HG02623 (cell line): Measurements from ENCODE around the gene PROX1.
"Not testable (repeated sequence)": the region's sequence is repeated elsewhere in the genome, so short reads cannot be mapped to it uniquely, and the experiment has no call there.

Source experiments
- ATAC-seq: cut with Tn5 transposase; IDR thresholded peaks from one replicate; pipeline ENCODE4 v1.9.1; 2021; ENCODE audit warnings: moderate library complexity; ENCODE audit not compliant: unreplicated experiment

The PROX1 gene

DNA sequence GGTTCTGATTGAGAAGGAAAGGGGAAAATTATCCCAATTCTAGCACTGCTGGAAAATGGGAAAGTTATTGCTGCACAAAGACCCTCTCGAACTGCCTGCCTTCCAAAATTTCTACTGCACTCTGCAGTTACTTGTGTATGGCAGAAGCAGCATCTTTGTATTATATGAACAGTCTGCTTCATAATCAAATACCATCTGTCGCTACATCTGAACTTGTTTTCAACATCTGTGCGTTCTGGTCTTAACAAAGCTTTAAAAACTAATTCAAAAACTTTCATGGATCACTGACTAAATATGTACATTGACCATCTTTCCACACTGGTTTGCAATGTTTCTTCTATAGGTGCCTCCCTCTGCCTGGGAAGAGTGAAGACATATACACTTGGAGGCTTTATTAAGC, 79.2 kb downstream of the PROX1 start:
- no peak for ATAC-seq

DNA sequence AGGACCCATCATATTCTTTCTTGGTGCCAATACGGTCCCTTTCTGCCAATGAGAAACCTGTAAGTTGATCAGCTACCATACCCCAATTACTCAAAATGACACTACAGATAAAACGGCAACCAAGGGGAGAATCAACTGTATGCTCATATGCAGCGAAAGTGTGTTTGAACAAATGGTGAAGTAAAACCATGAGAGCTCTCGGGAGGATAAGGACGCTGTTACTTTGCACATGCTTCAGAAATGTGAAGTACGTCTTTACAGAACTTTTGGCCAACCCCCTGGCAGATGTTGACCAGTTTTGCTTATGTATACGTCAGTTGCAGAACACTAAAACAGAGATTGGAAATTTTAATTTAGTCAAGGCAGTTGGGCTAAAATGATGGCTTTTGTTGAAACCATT, 79.6 kb downstream of the PROX1 start:
- no peak for ATAC-seq

DNA sequence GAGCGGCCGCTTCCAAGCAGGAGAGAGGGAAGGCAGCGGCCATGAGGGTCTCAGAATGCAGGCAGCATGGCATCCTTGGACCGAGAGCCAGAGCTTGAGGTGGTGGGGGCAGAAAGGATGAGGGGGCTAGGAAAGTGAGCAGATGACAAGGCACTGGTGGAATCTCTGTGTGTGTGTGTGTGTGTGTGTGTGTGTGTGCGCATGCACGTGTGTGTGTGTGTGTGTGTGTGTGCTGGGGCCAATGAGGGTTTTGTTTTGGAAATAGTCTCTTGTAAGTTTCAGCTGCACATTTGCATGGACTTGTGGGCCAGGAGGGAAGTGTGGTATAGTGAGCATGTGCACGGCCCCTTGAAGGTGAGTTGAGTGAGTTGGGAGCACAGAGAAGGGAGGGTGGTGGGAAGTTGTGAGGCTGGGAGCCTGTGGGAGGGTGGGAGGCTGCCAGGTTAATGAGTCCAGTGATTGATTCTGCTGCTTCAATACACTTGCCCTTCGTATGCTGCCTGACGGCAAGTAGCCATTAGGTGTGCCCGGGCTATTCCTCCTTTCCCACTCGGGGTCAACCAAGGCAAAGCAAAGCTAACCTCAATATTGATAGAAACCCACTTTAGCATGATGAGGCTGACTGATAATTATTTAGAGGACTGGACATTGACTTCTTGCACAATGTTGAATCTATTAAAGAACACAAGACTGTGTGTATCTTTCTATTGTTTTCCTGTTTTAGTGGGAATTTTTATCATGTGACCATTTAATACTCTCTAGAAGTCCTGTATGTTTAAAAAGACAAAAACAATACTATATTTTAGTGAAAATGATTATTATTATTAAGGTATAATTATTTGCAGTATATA, 80.3 kb downstream of the PROX1 start:
- no peak for ATAC-seq

DNA sequence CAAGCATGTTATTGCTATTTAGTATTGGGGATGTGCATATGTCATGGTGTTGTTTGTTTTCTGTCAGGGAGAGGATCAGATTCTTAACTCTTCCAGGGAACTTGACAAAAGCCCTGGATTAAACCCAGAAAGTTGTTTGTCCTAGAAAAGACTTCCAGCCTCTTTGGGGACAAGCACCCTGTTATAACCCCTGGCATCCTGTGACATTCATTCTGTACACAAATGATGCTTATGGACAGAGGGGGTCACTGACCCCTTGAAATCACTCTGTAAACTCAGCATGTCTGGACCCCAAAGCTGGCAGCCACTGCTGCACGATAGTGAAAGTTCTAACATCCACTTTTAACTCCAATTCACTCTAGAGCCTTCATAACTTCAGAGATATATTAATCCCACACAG, 81.2 kb downstream of the PROX1 start:
- ATAC-seq: no peak

DNA sequence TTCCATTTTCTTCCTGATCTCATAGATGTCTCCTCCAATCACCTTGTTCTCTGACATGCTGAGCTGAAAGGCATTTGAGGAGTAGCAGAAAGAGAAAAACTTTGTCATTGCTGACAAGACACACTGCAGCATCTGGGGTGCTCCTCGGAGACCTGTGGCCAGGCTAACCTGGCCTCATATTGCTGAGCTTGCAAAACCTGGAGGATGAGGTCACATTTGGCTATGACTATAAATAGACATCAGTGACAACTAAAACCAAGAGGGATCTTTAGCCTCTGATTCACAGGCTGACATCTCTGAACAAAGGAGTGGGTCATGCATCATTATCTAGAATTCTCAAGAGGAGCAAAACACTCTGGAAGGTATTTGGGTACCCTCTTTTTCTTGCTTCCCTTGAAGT, 83.7 kb downstream of the PROX1 start:
- ATAC-seq: no peak

DNA sequence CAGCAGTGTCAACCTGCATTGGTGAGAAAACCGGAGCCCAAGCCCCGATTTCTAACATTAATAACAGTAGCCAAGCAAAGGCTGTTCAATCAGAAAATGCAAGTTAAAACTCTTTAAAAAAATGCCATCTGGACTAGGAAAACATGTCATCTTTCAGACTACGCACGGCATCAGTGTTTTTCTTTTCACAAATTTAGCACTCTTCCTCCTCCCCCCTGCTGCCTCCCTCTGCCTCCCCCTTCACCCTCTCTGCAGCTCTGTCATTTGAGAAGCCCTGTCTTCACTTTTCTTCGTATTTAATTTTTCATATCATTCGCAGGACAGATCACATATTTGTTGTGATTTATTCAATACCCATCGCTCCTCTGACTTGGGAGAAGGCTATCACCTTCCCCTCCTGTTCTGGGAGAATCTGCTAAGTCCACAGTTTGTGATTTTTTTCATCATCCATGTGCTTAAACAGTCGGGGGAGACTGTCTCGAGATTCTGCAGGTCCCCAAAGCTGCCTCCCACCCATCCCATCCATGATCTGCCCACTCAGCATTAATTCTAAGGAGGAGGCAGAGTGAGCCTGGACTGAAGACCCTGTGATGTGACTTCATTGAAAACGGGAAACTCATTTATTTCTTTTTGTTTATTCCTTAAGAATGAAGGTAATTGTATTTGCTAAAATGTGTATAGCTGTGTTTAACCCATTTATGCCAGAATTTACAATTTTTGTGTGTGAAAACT, 84.8 kb downstream of the PROX1 start:
- ATAC-seq: no peak

DNA sequence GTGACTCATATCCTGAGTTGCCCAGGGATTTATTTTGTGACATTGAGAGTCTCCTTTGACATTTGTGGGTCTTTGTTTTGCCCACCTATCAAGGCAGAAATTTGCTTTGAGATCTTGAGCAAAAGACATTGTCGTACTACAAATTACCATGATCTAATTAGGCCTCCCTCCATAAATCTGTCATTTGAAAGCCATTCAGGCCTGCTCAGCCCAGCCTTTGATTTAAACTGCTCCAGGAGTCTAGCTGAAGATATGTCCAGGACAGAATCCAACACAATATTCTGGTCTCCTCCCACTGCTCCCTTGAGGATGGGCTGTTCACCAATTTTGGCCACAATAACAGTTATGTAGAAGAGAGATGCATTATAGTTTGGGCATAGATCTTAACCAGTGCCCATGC, 86.7 kb downstream of the PROX1 start:
- ATAC-seq: no peak

DNA sequence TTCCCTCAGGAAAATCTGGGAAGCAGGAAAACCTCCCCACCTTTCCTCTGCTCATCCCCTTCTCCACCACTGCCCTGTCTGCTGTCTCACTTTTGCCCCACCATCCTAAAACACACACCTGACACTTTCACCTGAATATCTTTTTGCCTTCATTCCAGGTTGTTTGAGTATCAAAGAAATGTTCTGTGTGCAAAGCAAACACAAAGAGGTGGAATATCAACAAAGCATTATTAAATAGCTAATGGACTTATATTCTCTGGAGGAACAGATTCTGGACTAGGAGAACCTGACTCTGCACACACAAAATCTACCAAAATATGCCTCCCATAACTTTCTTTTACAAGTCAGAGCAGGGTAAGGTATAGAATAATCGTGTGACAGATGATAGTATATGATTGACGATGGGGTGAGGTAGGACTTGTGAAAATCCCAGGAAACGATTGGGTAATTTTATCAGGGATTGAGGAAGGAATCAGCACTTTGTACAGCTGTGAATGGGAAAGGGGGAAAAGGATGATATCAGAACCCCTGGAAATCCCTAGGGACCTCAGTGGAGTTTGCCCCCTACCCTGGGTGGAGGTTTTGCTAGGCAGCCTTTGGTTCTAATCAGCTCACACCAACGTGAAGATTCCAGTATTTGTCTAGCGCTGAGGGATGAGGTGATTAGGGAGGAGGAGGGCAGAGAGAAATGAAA, 87.7 kb downstream of the PROX1 start:
- ATAC-seq: no peak

DNA sequence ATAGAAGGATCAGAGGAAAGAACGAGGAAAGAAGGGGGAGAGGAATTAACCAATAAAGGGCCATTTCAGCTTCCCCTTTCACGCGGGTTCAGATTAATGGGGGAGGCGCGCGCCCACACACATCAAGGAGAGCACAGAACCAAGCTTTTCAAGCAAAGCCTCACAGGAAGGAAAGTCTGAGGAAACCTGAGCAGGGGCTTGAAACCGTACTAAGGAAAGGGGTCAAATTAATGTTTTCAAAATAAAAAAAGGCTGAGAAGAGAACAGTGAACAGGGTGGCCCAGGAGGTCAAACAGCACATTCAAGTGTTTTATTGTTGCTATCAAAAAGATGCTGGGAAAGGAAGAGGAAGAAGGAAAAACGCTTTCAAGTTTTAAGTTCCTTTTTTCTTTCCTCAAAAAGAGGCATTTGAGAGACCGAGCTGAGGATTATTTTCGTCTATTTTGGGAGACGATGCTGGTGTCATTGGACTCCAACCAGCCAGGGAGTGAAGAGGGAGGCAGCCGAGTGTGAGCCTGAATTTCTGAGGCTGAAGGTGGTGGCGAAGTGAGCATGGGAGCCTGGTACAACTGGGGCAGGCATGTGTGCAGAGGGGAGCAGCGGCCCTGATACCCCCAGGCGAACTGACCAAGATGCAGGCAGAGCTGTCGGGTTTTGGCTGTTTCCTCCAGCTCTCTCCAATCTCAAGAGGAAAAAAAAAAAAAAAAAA, 88.4 kb downstream of the PROX1 start:
- ATAC-seq: no peak

DNA sequence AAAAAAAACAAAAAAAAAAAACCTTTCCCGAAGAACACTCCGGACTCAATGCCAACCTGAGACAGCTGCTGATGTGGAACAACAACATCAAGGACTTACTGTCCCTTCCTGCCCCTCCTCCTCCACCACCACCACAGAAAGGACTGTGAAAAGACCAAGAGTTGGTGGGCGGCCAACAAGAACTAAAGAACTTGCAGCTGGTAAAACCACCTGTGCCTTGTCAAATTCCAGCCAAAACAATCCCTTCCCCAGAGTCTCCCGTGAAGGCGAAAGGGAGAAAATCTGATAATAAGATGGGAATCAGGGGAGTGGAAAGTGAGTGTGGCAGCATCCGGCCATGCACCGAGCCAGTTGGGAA, 88.9 kb downstream of the PROX1 start:
- no peak for ATAC-seq

DNA sequence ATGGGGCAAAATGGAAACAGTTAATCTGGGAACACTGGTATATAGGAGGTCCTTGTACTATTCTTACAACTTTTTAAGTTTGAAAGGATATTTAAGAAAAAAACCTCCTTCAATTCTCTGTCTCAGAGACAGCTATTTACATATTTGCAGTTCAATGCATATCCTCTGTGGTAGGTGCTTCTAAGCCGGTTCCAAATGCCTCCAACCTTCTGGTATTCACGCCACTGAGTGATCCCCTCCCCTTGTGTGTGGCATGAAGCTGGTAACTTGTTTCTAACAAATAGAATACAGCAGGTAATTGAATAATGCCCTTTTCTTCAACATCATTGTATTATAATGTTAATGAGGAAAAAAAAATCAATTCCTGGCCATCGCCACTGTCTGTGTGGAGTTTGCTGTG, 91.2 kb downstream of the PROX1 start:
- ATAC-seq: no peak

DNA sequence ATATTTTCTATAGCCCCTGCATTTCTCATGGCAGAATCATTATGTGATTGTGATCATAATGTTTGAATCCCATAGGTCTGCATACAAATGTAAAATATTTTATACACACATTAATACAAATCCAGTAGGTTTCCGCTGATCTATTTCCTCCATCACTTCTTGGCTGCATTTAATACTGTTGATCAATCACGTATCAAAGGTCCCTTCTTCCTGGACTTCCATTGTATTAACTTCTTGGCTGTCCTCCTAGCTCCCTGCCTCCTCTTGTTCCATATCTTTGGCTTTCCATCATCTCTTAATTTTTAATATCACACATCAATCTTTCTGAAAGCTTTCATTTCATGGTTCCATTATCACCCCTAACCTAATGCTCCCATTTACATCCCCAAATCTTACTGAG, 97.6 kb downstream of the PROX1 start:
- no peak for ATAC-seq

DNA sequence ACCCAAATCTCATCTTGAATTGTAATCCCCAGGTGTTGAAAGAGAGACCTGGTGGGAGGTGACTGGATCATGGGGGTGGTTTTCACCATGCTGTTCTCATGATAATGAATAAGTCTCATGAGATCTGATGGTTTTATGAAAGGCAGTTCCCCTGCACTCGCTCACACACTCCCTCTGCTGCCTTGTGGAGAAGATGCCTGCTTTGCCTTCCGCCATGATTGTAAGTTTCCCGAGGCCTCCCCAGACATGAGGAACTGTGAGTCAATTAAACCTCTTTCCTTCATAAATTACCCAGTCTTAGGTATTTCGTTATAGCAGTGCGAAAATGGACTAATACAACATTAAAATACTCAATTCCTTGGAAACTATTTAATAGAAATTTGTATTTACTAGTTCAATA, 99.2 kb downstream of the PROX1 start:
- ATAC-seq: no peak

DNA sequence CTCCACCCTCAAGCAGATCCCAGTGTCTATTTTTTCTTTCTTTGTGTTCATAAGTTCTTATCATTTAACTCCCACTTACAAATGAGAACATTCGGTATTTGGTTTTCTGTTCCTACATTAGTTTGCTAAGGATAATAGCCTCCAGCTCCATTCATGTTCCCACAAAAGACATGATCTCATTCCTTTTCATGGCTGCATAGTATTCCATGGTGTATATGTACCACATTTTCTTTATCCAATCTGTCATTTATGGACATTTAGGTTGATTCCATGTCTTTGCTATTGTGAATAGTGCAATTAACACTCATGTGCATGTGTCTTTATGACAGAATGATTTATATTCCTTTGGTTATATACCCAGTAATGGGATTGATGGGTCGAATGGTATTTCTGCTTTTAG, 101.2 kb downstream of the PROX1 start:
- ATAC-seq: not testable (repeated sequence)
